Nephron (organoid): ENCODE measurements around the gene PPP1R9A.
A peak's percentile ranks its signal among the peaks of the same experiment; 100 is the strongest.

Experiments used
- H3K27ac Mint-ChIP-seq, 3 experiments: 2 replicates each; pipeline ENCODE4 v1.8.0; 2020; ENCODE audit warnings: mixed read lengths in 3 of 3, mild to moderate bottlenecking in 2 of 3, moderate library complexity in 1 of 3
- H3K27me3 Mint-ChIP-seq: 2 replicates; pipeline ENCODE4 v1.8.0; 2021; ENCODE audit warnings: low read depth, mild to moderate bottlenecking, moderate library complexity, mixed read lengths
- H3K36me3 Mint-ChIP-seq: 2 replicates; pipeline ENCODE4 v1.8.0; 2020; ENCODE audit warnings: low read depth, mixed read lengths
- H3K4me1 Mint-ChIP-seq: 2 replicates; pipeline ENCODE4 v1.8.0; 2020; ENCODE audit warnings: mixed read lengths
- H3K4me3 Mint-ChIP-seq, 3 experiments: 2 replicates each; pipeline ENCODE4 v1.8.0; 2020; ENCODE audit warnings: mild to moderate bottlenecking in 3 of 3, mixed read lengths in 3 of 3, moderate library complexity in 2 of 3
- H3K9me3 Mint-ChIP-seq: 2 replicates; pipeline ENCODE4 v1.8.0; 2020; ENCODE audit warnings: mixed read lengths
- TF ChIP-seq, protein P1 (sequence below), 3 experiments: fragments of 200-600 bp; sonication (generic); IDR thresholded peaks; one replicate each; pipeline ENCODE4 v1.5.0; 2021; ENCODE audit warnings: antibody characterized with exemption in 3 of 3; ENCODE audit not compliant: unreplicated experiment in 3 of 3

PPP1R9A gene

GRCh38 chr7:94949532-94949931, 42.1 kb downstream of the PPP1R9A start:
- no peak overlapping the region for H3K4me3 Mint-ChIP-seq
- peaks cover 7% of the 10 kb centered on the region for H3K9me3 Mint-ChIP-seq
- H3K36me3 Mint-ChIP-seq: peaks cover 9% of the 10 kb centered on the region
- H3K4me1 Mint-ChIP-seq: no peaks in the 10 kb centered on the region
- H3K27ac Mint-ChIP-seq: no peak overlapping the region
- TF ChIP-seq, protein P1, sequence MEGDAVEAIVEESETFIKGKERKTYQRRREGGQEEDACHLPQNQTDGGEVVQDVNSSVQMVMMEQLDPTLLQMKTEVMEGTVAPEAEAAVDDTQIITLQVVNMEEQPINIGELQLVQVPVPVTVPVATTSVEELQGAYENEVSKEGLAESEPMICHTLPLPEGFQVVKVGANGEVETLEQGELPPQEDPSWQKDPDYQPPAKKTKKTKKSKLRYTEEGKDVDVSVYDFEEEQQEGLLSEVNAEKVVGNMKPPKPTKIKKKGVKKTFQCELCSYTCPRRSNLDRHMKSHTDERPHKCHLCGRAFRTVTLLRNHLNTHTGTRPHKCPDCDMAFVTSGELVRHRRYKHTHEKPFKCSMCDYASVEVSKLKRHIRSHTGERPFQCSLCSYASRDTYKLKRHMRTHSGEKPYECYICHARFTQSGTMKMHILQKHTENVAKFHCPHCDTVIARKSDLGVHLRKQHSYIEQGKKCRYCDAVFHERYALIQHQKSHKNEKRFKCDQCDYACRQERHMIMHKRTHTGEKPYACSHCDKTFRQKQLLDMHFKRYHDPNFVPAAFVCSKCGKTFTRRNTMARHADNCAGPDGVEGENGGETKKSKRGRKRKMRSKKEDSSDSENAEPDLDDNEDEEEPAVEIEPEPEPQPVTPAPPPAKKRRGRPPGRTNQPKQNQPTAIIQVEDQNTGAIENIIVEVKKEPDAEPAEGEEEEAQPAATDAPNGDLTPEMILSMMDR (IDR thresholded peaks at IDR 0.05; ENCODE audit: unreplicated experiment in 3 of 3): no peak
- H3K27me3 Mint-ChIP-seq: no peaks in the 10 kb centered on the region

DNA sequence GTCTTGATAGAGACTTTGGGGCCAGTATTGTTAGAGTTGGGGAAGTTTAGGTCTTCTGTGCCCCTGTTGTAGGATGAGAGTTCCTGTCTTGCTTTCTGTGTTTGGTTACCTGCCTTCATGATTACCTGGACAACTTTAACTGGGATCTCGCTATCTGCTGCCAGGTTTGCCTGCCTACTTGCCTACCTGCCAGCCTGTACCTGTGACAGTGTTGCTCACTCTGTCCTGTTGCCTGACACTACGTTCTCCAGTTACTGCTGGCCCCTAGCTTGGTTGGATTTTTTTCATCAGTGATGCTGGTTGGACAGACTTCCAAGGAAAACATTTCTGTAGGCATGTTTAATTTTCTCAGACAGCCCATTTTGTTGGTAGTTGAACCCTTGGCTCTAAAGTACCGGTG, 48.4 kb downstream of the PPP1R9A start:
- peaks cover 7% of the 10 kb centered on the region for H3K9me3 Mint-ChIP-seq
- no peaks in the 10 kb centered on the region for H3K4me1 Mint-ChIP-seq
- H3K36me3 Mint-ChIP-seq: peaks cover 9% of the 10 kb centered on the region
- TF ChIP-seq, protein P1 (IDR thresholded peaks at IDR 0.05; ENCODE audit: unreplicated experiment in 3 of 3): no peak
- H3K27me3 Mint-ChIP-seq: no peaks in the 10 kb centered on the region
- no peak overlapping the region for H3K27ac Mint-ChIP-seq
- no peak overlapping the region for H3K4me3 Mint-ChIP-seq

- Mint-ChIP-seq H3K9me3 (peaks cover 7% of the 10 kb centered on the region), H3K27ac (peak overlapping the region; percentile 2 to 60 (median 19)), H3K27me3 (no peaks in the 10 kb centered on the region), H3K36me3 (peaks cover 8% of the 10 kb centered on the region), H3K4me1 (no peaks in the 10 kb centered on the region), H3K4me3 (no peak overlapping the region)
- TF ChIP-seq, protein P1 (IDR thresholded peaks at IDR 0.05; ENCODE audit: unreplicated experiment in 3 of 3): no peak
Observed at GRCh38 chr7:94957061-94957460, 49.7 kb downstream of the PPP1R9A start.

DNA sequence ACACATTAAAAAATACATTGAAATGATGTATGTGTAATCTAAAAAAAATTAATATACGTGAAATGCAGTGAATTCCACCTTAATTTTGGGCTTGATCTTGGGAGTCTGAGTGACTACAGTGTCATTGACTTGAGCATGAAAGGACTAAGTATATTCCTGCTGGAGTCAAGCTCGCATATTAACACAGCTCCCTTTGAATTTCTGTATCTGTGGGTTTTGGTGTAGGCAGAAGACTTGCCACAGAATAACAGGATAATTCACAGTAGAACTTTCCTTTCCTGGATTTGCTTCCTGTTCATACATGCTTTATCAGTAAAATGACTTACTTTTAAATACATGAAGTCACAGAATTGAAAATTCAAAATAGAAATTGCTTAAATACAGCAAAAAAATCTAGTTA, 55.3 kb downstream of the PPP1R9A start:
- H3K27me3 Mint-ChIP-seq: no peaks in the 10 kb centered on the region
- H3K27ac Mint-ChIP-seq: no peak overlapping the region
- H3K4me3 Mint-ChIP-seq: no peak overlapping the region
- TF ChIP-seq, protein P1 (IDR thresholded peaks at IDR 0.05; ENCODE audit: unreplicated experiment in 3 of 3): no peak
- peaks cover 31% of the 10 kb centered on the region for H3K36me3 Mint-ChIP-seq
- H3K4me1 Mint-ChIP-seq: no peaks in the 10 kb centered on the region
- H3K9me3 Mint-ChIP-seq: peaks cover 27% of the 10 kb centered on the region

DNA sequence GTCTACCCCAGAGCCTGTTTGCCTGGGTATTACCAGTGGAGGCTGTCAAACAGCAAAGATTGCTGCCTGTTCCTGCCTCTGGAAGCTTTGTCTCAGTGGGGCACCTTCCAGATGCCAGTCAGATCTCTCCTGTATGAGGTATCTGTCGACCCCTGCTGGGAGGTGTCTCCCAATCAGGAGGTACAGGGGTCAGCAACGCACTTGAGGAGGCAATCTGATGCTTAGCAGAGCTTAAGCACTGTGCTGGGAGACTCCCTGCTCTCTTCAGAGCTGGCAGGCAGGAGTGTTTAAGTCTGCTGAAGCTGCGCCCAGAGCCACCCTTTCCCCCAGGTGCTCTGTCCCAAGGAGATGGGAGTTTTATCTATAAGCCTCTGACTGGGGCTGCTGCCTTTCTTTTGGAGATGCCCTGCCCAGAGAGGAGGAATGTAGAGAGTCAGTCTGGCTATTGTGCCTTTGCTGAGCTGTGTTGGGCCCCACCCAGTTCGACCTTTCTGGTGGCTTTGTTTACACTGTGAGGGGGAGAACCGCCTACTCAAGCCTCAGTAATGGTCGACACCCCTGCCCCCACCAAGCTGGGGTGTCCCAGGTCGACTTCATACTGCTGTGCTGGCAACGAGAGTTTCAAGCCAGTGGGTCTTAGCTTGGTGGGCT, 62.2 kb downstream of the PPP1R9A start:
- TF ChIP-seq, protein P1 (IDR thresholded peaks at IDR 0.05; ENCODE audit: unreplicated experiment in 3 of 3): no peak
- Mint-ChIP-seq H3K9me3 (peaks cover 31% of the 10 kb centered on the region), H3K36me3 (peaks cover 41% of the 10 kb centered on the region), H3K27ac (no peak overlapping the region), H3K4me3 (no peak overlapping the region), H3K27me3 (no peaks in the 10 kb centered on the region), H3K4me1 (peaks cover 35% of the 10 kb centered on the region)

DNA sequence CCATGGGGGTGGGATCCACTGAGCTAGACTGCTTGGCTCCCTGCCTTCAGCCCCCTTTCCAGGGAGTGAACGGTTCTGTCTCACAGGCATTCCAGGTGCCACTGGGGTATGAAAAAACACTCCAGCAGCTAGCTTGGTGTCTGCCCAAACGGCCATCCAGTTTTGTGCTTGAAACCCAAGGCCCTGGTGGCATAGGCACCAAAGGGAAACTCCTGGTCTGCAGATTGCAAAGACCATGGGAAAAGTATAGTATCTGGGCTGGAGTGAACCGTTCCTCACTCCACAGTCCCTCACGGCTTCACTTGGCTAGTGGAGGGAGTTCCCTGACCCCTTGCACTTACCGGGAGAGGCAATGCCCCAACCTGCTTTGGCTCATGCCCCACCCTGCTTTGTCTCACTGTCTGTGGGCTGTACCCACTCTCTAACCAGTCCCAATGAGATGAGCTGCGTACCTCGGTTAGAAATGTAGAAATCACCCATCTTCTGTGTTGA, 62.7 kb downstream of the PPP1R9A start:
- H3K4me1 Mint-ChIP-seq: peaks cover 41% of the 10 kb centered on the region
- peaks cover 35% of the 10 kb centered on the region for H3K36me3 Mint-ChIP-seq
- no peak overlapping the region for H3K4me3 Mint-ChIP-seq
- no peak overlapping the region for H3K27ac Mint-ChIP-seq
- H3K27me3 Mint-ChIP-seq: no peaks in the 10 kb centered on the region
- peaks cover 25% of the 10 kb centered on the region for H3K9me3 Mint-ChIP-seq
- TF ChIP-seq, protein P1 (IDR thresholded peaks at IDR 0.05; ENCODE audit: unreplicated experiment in 3 of 3): no peak
